IMR-90 (cell line): Measurements from ENCODE around the gene IGF1R. TPM values are rescaled to one million over a fixed set of nuclear protein-coding genes. Genes with fewer than 3 reads are reported as not detected.

Experiments
- ATAC-seq: fragments of 200-7000 bp; cut with Tn5 transposase; 2 replicates; pipeline ENCODE4 v1.9.1; 2020; ENCODE audit warnings: low read depth, mild to moderate bottlenecking, moderate library complexity
- BruUV-seq: library from RNA; stranded (reverse); fragments of 400-500 nt; replicated peaks from 2 replicates; lab custom pipeline; 2021; lab: Mats Ljungman, UMichigan
- CTCF ChIA-PET: fragments of 300-600 bp; formaldehyde crosslinking; extraction: SDS; loops from one replicate; lab custom pipeline; 2021; ENCODE audit warnings: antibody characterized with exemption; lab: Yijun Ruan, JAX
- POLR2A ChIA-PET: fragments of 300-600 bp; sonication (Branson Sonifier 250); formaldehyde crosslinking; loops from one replicate; lab custom pipeline; 2022; ENCODE audit warnings: antibody characterized with exemption; ENCODE audit not compliant: unreplicated experiment; lab: Charles Lee
- DNase-seq: peaks from one replicate; pipeline ENCODE4 v3.0.0; 2013
- H2AFZ ChIP-seq: replicated peaks from 2 replicates; pipeline ENCODE3; 2013; ENCODE audit warnings: low read length, mild to moderate bottlenecking; ENCODE audit not compliant: poor library complexity
- H2AK5ac ChIP-seq: 2 replicates; pipeline ENCODE4 v1.6.1; 2013; ENCODE audit warnings: low read depth, low read length, inconsistent platforms
- H2AK9ac ChIP-seq: replicated peaks from 2 replicates; pipeline ENCODE3; 2013; ENCODE audit warnings: mild to moderate bottlenecking, low read depth, low read length, moderate library complexity; ENCODE audit not compliant: poor library complexity
- H2BK120ac ChIP-seq: 2 replicates; pipeline ENCODE4 v1.6.1; 2013; ENCODE audit warnings: low read depth, low read length, inconsistent platforms
- H2BK15ac ChIP-seq: 3 replicates; pipeline ENCODE4 v1.6.1; 2013; ENCODE audit warnings: low read depth, low read length, inconsistent platforms
- H2BK20ac ChIP-seq: 2 replicates; pipeline ENCODE4 v1.6.1; 2013; ENCODE audit warnings: low read depth, mild to moderate bottlenecking, inconsistent platforms, low read length, moderate library complexity
- H2BK5ac ChIP-seq: 2 replicates; pipeline ENCODE4 v1.6.1; 2013; ENCODE audit warnings: mild to moderate bottlenecking, low read depth, low read length, inconsistent platforms; ENCODE audit not compliant: poor library complexity, severe bottlenecking
- H3K14ac ChIP-seq: replicated peaks from 2 replicates; pipeline ENCODE4 v1.6.1; 2013; ENCODE audit warnings: low read depth, low read length, inconsistent platforms
- H3K18ac ChIP-seq: 2 replicates; pipeline ENCODE4 v1.6.1; 2013; ENCODE audit warnings: low read depth, low read length, control low read depth
- H3K23ac ChIP-seq: 2 replicates; pipeline ENCODE4 v1.6.1; 2013; ENCODE audit warnings: low read depth, low read length, inconsistent platforms
- H3K27ac ChIP-seq: 2 replicates; pipeline ENCODE4 v1.5.1; 2013; ENCODE audit warnings: mild to moderate bottlenecking, control low read depth, low read length; ENCODE audit not compliant: insufficient read depth
- H3K27me3 ChIP-seq: 2 replicates; pipeline ENCODE4 v1.6.1; 2013; ENCODE audit warnings: low read length; ENCODE audit not compliant: control insufficient read depth, insufficient read depth
- H3K36me3 ChIP-seq: 2 replicates; pipeline ENCODE4 v1.6.1; 2013; ENCODE audit warnings: low read length, mixed read lengths; ENCODE audit not compliant: control insufficient read depth, insufficient read depth
- H3K4ac ChIP-seq: 2 replicates; pipeline ENCODE4 v1.6.1; 2013; ENCODE audit warnings: low read depth, low read length, inconsistent platforms
- H3K4me1 ChIP-seq: 2 replicates; pipeline ENCODE4 v1.6.1; 2013; ENCODE audit warnings: low read length, mixed read lengths; ENCODE audit not compliant: control insufficient read depth, insufficient read depth
- H3K4me2 ChIP-seq: 2 replicates; pipeline ENCODE4 v1.6.1; 2013; ENCODE audit warnings: low read depth, mild to moderate bottlenecking, control low read depth, low read length, moderate library complexity
- H3K4me3 ChIP-seq: 2 replicates; pipeline ENCODE4 v1.5.1; 2013; ENCODE audit warnings: low read depth, mild to moderate bottlenecking, control low read depth, low read length, moderate library complexity; ENCODE audit not compliant: insufficient read depth
- H3K56ac ChIP-seq: 2 replicates; pipeline ENCODE4 v1.6.1; 2013; ENCODE audit warnings: low read length, inconsistent platforms; ENCODE audit not compliant: insufficient read depth; ENCODE audit errors: extremely low read depth
- H3K79me1 ChIP-seq, 2 experiments: 2 replicates each; pipeline ENCODE4 v1.6.1; 2013; ENCODE audit warnings: low read length in 2 of 2, inconsistent platforms in 1 of 2, low read depth in 1 of 2
- H3K9ac ChIP-seq: 2 replicates; pipeline ENCODE4 v1.6.1; 2013; ENCODE audit warnings: low read depth, low read length, control low read depth
- H3K9me1 ChIP-seq: 2 replicates; pipeline ENCODE4 v1.6.1; 2013; ENCODE audit warnings: low read length, inconsistent platforms; ENCODE audit not compliant: insufficient read depth
- H3K9me3 ChIP-seq: 2 replicates; pipeline ENCODE4 v1.6.1; 2013; ENCODE audit warnings: low read length; ENCODE audit not compliant: control insufficient read depth, insufficient read depth
- H4K20me1 ChIP-seq: 2 replicates; pipeline ENCODE4 v1.6.1; 2013; ENCODE audit warnings: low read length, inconsistent platforms; ENCODE audit not compliant: insufficient read depth
- H4K5ac ChIP-seq: 2 replicates; pipeline ENCODE4 v1.6.1; 2013; ENCODE audit warnings: mild to moderate bottlenecking, low read depth, low read length, control low read depth
- H4K8ac ChIP-seq, 2 experiments: 2 replicates each; pipeline ENCODE4 v1.6.1; 2013; ENCODE audit warnings: low read depth in 2 of 2, low read length in 2 of 2, control low read depth in 1 of 2, inconsistent platforms in 1 of 2
- H4K91ac ChIP-seq: 2 replicates; pipeline ENCODE4 v1.6.1; 2013; ENCODE audit warnings: low read depth, low read length, inconsistent platforms; ENCODE audit not compliant: insufficient read depth
- BHLHE40 ChIP-seq: fragments of 150-350 bp; IDR thresholded peaks from 2 replicates; pipeline ENCODE4 v1.6.1; 2016; ENCODE audit warnings: mild to moderate bottlenecking, low read depth, low read length
- CEBPB ChIP-seq: IDR thresholded peaks from 2 replicates; pipeline ENCODE4 v1.6.1; 2012; ENCODE audit warnings: low read depth, low read length, improper control_type of control experiment
- CHD1 ChIP-seq: IDR thresholded peaks from 2 replicates; pipeline ENCODE4 v1.6.1; 2012; ENCODE audit warnings: low read depth, low read length, improper control_type of control experiment
- FOS ChIP-seq: fragments of 150-350 bp; IDR thresholded peaks from 2 replicates; pipeline ENCODE4 v1.6.1; 2016; ENCODE audit warnings: low read depth, low read length
- MAZ ChIP-seq: IDR thresholded peaks from 2 replicates; pipeline ENCODE4 v1.6.1; 2012; ENCODE audit warnings: low read depth, mild to moderate bottlenecking, low read length, improper control_type of control experiment, moderate library complexity, borderline replicate concordance
- MXI1 ChIP-seq: IDR thresholded peaks from 2 replicates; pipeline ENCODE4 v1.6.1; 2012; ENCODE audit warnings: low read depth, mild to moderate bottlenecking, low read length, moderate library complexity, borderline replicate concordance
- POLR2A ChIP-seq: IDR thresholded peaks from 2 replicates; pipeline ENCODE4 v1.6.1; 2012; ENCODE audit warnings: mild to moderate bottlenecking, low read depth, low read length
- RAD21 ChIP-seq: IDR thresholded peaks from 2 replicates; pipeline ENCODE4 v1.6.1; 2012; ENCODE audit warnings: low read length, improper control_type of control experiment
- RCOR1 ChIP-seq: IDR thresholded peaks from 2 replicates; pipeline ENCODE4 v1.6.1; 2012; ENCODE audit warnings: mild to moderate bottlenecking, low read length, improper control_type of control experiment; ENCODE audit not compliant: insufficient replicate concordance
- RFX5 ChIP-seq: IDR thresholded peaks from 2 replicates; pipeline ENCODE4 v1.8.0; 2012; ENCODE audit warnings: low read depth, mild to moderate bottlenecking, low read length, moderate library complexity
- SMC3 ChIP-seq: fragments of 150-350 bp; IDR thresholded peaks from 2 replicates; pipeline ENCODE4 v1.6.1; 2016; ENCODE audit warnings: low read depth, mild to moderate bottlenecking, antibody characterized with exemption, low read length, moderate library complexity
- WGBS, 2 experiments: methylation state at CpG; one replicate each; pipeline versions ENCODE4 v1.1.5 to v1.1.7; 2013; ENCODE audit warnings: missing lambda C conversion rate in 2 of 2; ENCODE audit not compliant: insufficient read length in 1 of 2; ENCODE audit errors: extremely low coverage in 2 of 2; 5-methylcytosine and 5-hydroxymethylcytosine counted together
- dilution Hi-C: fragments of 300-500 bp; cut with HindIII; formaldehyde crosslinking; loops from one replicate; pipeline ENCODE4 v1.14.3; 2018; ENCODE audit warnings: low sequenced_read_pairs; ENCODE audit not compliant: unreplicated experiment
- in situ Hi-C: fragments of 300-500 bp; cut with MboI; formaldehyde crosslinking; loops from 3 replicates; pipeline ENCODE4 v1.14.3; 2019; ENCODE audit warnings: low sequenced_read_pairs, inconsistent platforms, mixed read lengths
- intact Hi-C: fragments of 100-400 bp; cut with micrococcal nuclease; formaldehyde crosslinking; loops from 2 replicates; pipeline ENCODE4 v1.10.0; 2022
- polyA plus RNA-seq, 3 experiments: library from polyadenylated mRNA; depleted of rRNA; stranded (reverse); fragments of >200 nt; gene quantifications; 2 replicates each; pipeline ENCODE4 v1.2.3, GENCODE V29; 2012; ENCODE audit warnings: low replicate concordance in 1 of 3
- total RNA-seq: library from RNA; depleted of rRNA; stranded (reverse); fragments of >200 nt; gene quantifications from 2 replicates; pipeline ENCODE4 v1.2.3, GENCODE V29; 2012
- TF ChIP-seq, protein P1 (sequence below): fragments of 150-350 bp; IDR thresholded peaks from 2 replicates; pipeline ENCODE4 v1.6.1; 2017; ENCODE audit warnings: mild to moderate bottlenecking, antibody characterized with exemption, low read length, low read depth
- TF ChIP-seq, protein P2 (sequence below): fragments of 150-350 bp; IDR thresholded peaks from 2 replicates; pipeline ENCODE4 v1.6.1; 2016; ENCODE audit warnings: low read depth, mild to moderate bottlenecking, low read length, moderate library complexity, borderline replicate concordance
- TF ChIP-seq, protein P3 (sequence below): conservative IDR thresholded peaks from 2 replicates; pipeline ENCODE4 v1.5.1; 2012; ENCODE audit warnings: mild to moderate bottlenecking, low read depth, low read length, improper control_type of control experiment

IGF1R gene
- total and polyA plus RNA-seq, 2 of the 4 experiments (the other 2 are of a cell fraction) = 24.0 to 24.9 TPM

DNA sequence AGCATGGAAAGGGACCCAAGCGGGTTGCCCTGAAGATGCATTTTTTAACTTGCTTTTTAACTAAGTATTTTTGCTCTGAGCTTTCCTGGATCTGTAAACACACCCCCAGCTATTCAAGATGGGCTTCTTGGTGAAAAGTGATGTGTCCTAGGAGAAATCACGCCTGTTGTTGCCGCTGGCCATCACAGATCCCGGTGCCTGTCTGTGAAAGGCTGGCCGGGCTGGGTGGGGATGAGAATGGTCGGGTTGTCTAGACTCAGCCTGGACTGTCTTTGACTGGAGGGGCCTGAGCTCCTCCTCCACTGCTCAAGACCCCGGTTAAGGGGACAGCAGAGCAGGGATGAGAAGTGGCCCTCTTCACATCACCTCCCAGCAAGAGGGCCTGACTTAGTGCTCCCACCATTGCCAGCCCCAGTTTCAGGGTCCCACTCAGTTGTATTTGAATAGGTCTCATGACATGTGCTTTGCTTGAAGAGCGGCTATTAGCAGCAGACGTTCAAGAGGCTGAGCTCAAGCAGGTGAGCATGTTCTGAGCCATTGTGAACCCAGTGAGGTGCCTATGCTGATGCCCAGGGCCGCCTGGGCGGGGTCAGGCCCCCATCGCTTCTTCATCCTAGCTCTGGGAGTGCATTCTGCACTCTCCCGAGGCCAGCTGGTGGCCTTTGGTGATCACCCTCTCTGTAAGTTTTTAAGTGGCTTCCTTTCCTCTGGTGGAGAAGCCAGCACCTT is 79.9 kb downstream of the IGF1R start:
- BruUV-seq = no TSS peak
- TF ChIP-seq SMC3 = no peak
- no peak for TF ChIP-seq MAZ
- TF ChIP-seq BHLHE40 = no peak
- no peak for TF ChIP-seq RAD21
- TF ChIP-seq, protein P1, sequence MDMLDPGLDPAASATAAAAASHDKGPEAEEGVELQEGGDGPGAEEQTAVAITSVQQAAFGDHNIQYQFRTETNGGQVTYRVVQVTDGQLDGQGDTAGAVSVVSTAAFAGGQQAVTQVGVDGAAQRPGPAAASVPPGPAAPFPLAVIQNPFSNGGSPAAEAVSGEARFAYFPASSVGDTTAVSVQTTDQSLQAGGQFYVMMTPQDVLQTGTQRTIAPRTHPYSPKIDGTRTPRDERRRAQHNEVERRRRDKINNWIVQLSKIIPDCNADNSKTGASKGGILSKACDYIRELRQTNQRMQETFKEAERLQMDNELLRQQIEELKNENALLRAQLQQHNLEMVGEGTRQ = no peak
- TF ChIP-seq, protein P2, sequence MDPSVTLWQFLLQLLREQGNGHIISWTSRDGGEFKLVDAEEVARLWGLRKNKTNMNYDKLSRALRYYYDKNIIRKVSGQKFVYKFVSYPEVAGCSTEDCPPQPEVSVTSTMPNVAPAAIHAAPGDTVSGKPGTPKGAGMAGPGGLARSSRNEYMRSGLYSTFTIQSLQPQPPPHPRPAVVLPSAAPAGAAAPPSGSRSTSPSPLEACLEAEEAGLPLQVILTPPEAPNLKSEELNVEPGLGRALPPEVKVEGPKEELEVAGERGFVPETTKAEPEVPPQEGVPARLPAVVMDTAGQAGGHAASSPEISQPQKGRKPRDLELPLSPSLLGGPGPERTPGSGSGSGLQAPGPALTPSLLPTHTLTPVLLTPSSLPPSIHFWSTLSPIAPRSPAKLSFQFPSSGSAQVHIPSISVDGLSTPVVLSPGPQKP = no peak
- TF ChIP-seq RFX5 = no peak
- TF ChIP-seq FOS = no peak
- no peak for TF ChIP-seq CHD1
- TF ChIP-seq MXI1 = no peak
- no peak for TF ChIP-seq CEBPB
- TF ChIP-seq, protein P3, sequence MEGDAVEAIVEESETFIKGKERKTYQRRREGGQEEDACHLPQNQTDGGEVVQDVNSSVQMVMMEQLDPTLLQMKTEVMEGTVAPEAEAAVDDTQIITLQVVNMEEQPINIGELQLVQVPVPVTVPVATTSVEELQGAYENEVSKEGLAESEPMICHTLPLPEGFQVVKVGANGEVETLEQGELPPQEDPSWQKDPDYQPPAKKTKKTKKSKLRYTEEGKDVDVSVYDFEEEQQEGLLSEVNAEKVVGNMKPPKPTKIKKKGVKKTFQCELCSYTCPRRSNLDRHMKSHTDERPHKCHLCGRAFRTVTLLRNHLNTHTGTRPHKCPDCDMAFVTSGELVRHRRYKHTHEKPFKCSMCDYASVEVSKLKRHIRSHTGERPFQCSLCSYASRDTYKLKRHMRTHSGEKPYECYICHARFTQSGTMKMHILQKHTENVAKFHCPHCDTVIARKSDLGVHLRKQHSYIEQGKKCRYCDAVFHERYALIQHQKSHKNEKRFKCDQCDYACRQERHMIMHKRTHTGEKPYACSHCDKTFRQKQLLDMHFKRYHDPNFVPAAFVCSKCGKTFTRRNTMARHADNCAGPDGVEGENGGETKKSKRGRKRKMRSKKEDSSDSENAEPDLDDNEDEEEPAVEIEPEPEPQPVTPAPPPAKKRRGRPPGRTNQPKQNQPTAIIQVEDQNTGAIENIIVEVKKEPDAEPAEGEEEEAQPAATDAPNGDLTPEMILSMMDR = no peak
- no peak for TF ChIP-seq POLR2A
- TF ChIP-seq RCOR1 = no peak

More for the DNA sequence above, 79.9 kb downstream of the IGF1R start:
- dilution Hi-C loops = no loop called here
- Histone ChIP-seq H3K4ac (peak overlapping the region; percentile 94), H3K4me1 (peaks cover 26% of the 10 kb centered on the region), H2AK5ac (peak overlapping the region; percentile 98), H3K4me2 (peak overlapping the region; percentile 75), H2BK20ac (peak overlapping the region; percentile 90), H3K27me3 (no peaks in the 10 kb centered on the region), H2AFZ (peak overlapping the region; percentile 9), H3K4me3 (no peak overlapping the region), H4K5ac (peak overlapping the region; percentile 66), H3K18ac (peak overlapping the region; percentile 84), H3K56ac (peak overlapping the region; percentile 88), H3K9ac (peak overlapping the region; percentile 60), H4K20me1 (peaks cover 55% of the 10 kb centered on the region), H3K14ac (peak overlapping the region; percentile 94), H3K9me3 (no peaks in the 10 kb centered on the region), H3K79me1 (peaks cover 32 to 76% of the 10 kb centered on the region in 2 experiments), H2BK5ac (peak overlapping the region; percentile 96), H2BK15ac (peak overlapping the region; percentile 91), H4K8ac (peak overlapping the region; percentile 94 to 95), H2BK120ac (peak overlapping the region; percentile 96), H3K36me3 (no peaks in the 10 kb centered on the region), H2AK9ac (peak overlapping the region; percentile 84), H3K27ac (peak overlapping the region; percentile 89), H4K91ac (peak overlapping the region; percentile 96), H3K23ac (peak overlapping the region; percentile 97), H3K9me1 (peaks cover 42% of the 10 kb centered on the region)
- ATAC-seq (peak; percentile 31), DNase-seq (no peak)
- WGBS, 2 experiments = no CpG with 5 or more reads among the region's 13 CpGs
- POLR2A ChIA-PET = interaction anchor here (0.6 kb wide), 1 partner anchor 26 kb away, joined by 3 read pairs; no protein-coding TSS in a partner anchor
- in situ Hi-C loops = no loop called here
- CTCF ChIA-PET = interaction anchor here (0.7 to 1.4 kb wide), 2 partner anchors 9 to 184 kb away, joined by 3 to 5 read pairs; no protein-coding TSS in a partner anchor
- intact Hi-C loops = loop anchor here (5.0 kb wide), 3 partner anchors 56 to 174 kb away; no protein-coding TSS in a partner anchor
